GM21737 (cell line): Measurements from ENCODE around the gene ITPKB.
"Not testable (repeated sequence)": the region's sequence is repeated elsewhere in the genome, so short reads cannot be mapped to it uniquely, and the experiment has no call there.

Experiments
- ATAC-seq: cut with Tn5 transposase; IDR thresholded peaks from one replicate; pipeline ENCODE4 v1.9.1; 2021; ENCODE audit warnings: mild to moderate bottlenecking, moderate library complexity; ENCODE audit not compliant: unreplicated experiment

The ITPKB gene

GRCh38 chr1:226627924-226628611 is 111.0 kb downstream of the ITPKB start:
- no peak for ATAC-seq

GRCh38 chr1:226627050-226627755 is 111.9 kb downstream of the ITPKB start:
- no peak for ATAC-seq

GRCh38 chr1:226626577-226626956 is 112.5 kb downstream of the ITPKB start:
- no peak for ATAC-seq

- no peak for ATAC-seq
These were observed 113.1 kb downstream of the ITPKB start for GRCh38 chr1:226625832-226626576.

- no peak for ATAC-seq
These were observed 113.8 kb downstream of the ITPKB start for GRCh38 chr1:226625326-226625725.

- ATAC-seq = no peak
These were observed 114.6 kb downstream of the ITPKB start for GRCh38 chr1:226624526-226624925.

- ATAC-seq = no peak
These were observed 117.1 kb downstream of the ITPKB start for GRCh38 chr1:226622012-226622411.

GRCh38 chr1:226619031-226619430 is 120.1 kb downstream of the ITPKB start:
- ATAC-seq = no peak

GRCh38 chr1:226618380-226618779 is 120.7 kb downstream of the ITPKB start:
- ATAC-seq = no peak

GRCh38 chr1:226617719-226618118 is 121.4 kb downstream of the ITPKB start:
- not testable (repeated sequence) for ATAC-seq

GRCh38 chr1:226617109-226617508 is 122.0 kb downstream of the ITPKB start:
- no peak for ATAC-seq

- no peak for ATAC-seq
These were observed 122.4 kb downstream of the ITPKB start for GRCh38 chr1:226616636-226617035.

GRCh38 chr1:226615876-226616275 is 123.2 kb downstream of the ITPKB start:
- no peak for ATAC-seq

GRCh38 chr1:226611980-226612379 is 127.1 kb downstream of the ITPKB start:
- not testable (repeated sequence) for ATAC-seq

- no peak for ATAC-seq
These were observed 127.8 kb downstream of the ITPKB start for GRCh38 chr1:226611301-226611700.

GRCh38 chr1:226610671-226611070 is 128.4 kb downstream of the ITPKB start:
- ATAC-seq = no peak

GRCh38 chr1:226609836-226610455 is 129.1 kb downstream of the ITPKB start:
- no peak for ATAC-seq

GRCh38 chr1:226608699-226609505 is 130.2 kb downstream of the ITPKB start:
- ATAC-seq = no peak

- ATAC-seq = no peak
These were observed 131.3 kb downstream of the ITPKB start for GRCh38 chr1:226607821-226608220.

GRCh38 chr1:226607268-226607660 is 131.8 kb downstream of the ITPKB start:
- ATAC-seq = no peak
